ENCODE measurements around the gene LITAF.
"Not testable (repeated sequence)": the region's sequence is repeated elsewhere in the genome, so short reads cannot be mapped to it uniquely, and the experiment has no call there.

LITAF gene

DNA sequence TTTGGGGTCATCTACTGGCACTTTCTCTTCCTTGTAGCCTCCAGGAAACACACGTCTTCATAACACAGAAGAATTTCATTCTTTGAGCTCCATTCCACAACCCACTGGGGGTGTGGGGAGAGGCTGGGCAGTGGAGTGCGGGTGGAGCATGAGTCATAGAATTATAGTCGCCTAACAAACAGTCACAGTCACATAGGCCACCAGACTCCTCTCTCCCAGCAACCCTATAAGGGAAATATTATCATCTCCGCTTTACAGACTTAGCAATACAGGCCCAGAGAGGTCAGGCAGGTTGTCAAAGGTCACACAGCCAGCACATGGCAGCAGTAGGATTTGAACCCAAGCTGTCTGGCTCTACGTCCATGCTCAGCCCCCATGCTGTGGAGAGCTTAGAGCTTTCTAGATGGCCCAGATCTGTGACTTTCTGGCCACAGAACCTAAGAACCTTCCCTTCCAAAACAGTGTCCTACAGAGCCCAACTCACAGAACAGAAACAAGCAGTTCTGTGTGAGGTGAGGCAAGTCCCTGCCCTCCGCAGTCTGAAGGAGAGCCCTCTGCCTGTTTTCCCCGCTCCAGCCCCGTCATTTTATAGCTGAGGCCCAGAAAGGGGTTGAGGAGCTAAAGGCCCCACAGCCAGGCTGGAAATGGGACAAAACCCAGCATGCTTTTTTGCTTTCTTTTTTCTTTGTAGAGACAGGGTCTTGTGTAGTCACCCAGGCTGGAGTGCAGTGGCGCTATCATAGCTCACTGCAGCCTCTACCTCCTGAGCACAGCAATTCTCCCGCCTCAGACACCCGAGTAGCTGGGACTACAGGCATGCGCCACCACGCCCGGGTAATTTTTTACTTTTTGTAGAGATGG is 10.7 kb upstream of the LITAF start:
- no peak for DNase-seq

DNA sequence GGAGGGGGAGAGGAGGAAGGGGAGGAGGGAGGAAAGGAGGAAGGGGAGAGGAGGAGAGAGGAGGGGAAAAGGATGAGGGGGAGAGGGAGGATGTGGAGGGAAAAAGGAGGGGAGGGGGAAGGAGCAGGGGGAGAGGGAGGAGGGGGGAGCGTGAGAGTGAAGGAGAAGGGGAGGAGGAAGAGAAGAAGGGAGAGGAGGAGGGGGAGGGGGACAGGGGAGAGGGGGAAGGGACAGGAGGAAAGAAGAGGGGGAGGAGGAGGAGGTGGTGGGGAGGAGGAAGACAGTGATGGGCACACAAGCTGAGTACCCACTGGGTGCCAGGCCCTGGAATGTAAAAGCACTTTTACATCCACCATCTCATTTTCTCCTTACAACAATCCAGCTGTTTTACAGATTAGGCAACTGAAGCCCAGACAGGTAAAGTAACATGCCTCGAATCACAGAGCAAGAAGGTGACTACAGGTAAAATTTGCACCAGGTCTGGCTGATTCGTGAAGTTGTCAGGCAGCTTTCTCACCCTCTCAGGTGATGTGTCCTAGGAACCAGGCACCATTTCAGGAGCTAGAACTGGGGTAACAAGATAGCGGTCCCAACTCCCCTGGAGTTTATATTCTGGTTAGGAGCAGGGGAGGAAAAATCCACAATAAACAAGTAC is 10.0 kb upstream of the LITAF start:
- DNase-seq: no peak

DNA sequence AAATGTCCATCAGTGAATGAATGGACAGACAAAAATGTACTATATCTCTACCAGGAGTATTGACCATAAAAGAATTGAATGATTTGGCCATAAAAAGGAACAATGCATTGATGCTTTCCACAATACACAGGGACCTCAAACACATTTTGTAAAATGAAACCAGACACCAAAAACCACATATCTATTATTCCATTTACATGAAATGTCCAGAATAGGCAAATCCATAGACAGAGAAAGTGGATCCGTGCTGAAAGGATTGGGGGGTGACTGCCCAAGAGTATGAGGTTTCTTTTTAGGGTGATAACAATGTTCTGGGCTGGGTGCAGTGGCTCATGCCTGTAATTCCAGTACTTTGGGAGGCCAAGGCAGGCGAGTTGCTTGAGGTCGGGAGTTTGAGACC is 6.9 kb upstream of the LITAF start:
- DNase-seq: no peak

DNA sequence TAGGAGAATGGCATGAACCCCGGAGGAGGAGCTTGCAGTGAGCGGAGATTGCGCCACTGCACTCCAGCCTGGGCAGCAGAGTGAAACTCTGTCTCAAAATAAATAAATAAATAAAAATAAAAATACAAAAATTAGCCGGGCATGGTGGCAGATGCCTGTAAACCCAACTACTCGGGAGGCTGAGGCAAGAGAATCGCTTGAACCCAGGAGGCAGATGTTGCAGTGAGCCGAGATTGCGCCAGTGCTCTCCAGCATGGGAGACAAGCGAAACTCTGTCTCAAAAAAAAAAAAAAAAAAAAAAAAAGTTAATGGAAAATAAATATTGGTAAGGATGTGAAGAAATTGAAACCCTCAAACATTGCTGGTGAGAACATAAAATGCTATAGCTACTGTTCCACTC is 6.4 kb upstream of the LITAF start:
- DNase-seq: not testable (repeated sequence)

DNA sequence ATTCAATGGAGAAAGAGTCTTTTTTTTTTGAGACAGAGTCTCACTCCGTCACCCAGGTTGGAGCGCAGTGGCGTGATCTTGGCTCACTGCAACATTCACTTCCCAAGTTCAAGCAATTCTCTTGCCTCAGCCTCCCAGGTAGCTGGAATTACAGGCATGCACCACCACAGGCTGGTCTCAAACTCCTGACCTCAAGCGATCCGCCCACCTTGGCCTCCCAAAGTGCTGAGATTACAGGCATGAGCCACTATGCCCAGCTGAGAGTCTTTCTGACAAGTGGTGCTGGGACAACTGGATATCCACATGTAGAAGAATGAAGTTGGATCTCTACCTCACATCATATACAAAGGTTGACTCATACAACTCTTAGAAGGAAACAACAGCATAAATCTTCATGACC is 4.9 kb upstream of the LITAF start:
- not testable (repeated sequence) for DNase-seq

DNA sequence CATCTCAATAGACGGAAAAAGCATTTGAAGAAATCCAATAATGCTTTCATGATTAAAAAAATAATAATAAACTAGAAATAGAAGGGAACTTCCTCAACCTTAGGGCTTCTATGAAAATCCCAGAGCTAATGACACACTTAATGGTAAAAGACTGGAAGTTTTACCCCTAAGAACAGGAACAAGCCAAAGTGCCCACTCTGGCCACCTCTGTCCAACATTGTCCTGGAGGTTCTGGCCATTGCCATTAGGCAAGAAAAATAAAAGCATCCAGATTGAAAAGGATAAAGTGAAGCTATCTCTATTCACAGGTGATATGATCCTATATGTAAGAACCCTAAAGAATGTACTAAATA is 2.5 kb upstream of the LITAF start:
- DNase-seq: no peak

DNA sequence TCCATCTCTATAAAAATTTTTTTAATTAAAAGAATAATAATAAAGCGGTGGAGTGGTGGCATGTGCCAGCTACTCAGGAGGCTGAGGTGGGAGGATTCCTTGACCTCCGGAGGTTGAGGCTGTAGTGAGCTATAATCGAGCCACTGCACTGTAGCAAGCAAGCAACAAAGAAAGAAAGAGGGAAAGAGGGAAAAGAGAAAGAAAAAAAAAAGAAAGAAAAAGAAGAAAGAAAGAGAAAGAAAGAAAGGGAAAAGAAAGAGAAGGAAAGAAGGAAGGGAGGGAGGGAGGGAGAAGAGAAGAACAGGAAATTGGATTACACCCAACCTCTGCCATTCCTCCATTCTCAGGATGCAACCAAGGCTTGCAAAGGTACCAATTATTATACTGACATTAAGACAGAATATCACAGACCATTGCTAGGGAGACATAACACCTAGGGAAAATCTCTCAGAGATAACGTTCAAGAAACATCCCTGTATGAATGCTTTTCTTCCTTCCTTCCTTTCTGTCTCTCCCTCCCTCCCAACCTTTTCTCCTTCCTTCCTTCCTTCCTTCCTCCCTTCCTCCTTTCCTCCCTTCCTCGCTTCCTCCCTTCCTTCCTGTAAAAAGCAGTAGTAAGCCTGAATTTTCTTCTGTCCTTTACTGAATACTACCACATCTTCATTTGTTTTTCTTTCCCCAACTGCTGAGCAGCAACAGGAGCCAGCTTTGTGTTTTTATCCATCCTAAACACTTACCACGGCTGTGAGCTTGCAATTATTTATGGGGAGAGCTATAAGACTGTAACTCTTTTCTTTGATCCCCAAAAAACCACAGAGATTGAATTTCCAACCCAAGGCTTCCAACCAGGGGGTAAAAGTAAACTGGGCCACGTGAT is 1.8 kb upstream of the LITAF start:
- no peak for DNase-seq

DNA sequence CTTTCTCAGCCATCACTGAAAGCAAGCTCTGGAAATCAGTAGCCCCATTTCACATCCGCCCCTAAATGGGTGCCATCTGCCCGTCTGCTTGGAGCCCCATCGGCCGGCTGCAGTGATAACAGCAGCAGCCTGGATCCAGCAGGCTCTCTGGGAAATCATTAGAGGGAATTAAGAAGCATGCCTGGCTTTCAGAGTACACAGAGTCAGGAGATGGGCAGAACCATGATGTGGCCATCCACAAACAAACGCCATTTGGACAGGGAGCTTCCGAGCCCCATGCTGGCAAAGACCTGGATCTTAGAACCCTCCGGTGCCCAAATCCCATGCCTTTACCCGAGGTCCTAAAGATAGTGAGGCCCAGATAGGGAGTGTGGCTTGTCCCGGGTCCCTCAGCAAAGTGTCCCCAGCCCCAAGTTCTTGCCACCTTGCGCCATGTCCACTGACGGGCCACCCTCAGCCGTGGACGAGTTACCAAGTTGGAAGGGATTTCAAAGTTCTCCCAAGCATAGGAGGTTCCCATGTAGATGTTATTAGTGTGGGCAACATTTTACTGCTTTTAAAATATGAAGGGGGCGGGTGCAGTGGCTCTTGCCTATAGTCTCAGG is 1.0 kb upstream of the LITAF start:
- DNase-seq: no peak

DNA sequence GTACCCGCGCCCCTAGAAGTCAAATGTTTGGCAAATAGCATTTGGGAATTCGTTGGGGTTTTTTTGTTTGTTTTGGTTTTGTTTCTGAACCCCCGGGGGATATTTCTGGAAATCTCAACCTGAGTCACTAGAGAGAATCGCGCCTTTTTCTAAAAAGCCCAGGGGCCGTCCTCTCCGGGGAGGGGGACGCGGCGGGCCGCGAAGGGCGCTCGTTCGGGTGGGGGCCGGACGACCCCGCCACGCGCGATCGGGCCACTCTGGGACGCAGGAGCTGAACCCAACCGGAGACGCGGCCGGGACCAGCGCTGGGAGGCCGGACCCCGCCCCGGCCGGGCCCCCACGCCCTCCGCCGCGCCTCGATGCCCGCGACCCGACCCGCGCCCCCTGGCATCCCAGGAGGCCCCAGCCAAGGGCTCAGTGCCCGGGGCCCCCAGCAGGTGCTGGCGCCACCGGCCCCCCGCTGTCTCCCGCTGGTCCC is 302 bp downstream of the LITAF start:
- DNase-seq: no peak

DNA sequence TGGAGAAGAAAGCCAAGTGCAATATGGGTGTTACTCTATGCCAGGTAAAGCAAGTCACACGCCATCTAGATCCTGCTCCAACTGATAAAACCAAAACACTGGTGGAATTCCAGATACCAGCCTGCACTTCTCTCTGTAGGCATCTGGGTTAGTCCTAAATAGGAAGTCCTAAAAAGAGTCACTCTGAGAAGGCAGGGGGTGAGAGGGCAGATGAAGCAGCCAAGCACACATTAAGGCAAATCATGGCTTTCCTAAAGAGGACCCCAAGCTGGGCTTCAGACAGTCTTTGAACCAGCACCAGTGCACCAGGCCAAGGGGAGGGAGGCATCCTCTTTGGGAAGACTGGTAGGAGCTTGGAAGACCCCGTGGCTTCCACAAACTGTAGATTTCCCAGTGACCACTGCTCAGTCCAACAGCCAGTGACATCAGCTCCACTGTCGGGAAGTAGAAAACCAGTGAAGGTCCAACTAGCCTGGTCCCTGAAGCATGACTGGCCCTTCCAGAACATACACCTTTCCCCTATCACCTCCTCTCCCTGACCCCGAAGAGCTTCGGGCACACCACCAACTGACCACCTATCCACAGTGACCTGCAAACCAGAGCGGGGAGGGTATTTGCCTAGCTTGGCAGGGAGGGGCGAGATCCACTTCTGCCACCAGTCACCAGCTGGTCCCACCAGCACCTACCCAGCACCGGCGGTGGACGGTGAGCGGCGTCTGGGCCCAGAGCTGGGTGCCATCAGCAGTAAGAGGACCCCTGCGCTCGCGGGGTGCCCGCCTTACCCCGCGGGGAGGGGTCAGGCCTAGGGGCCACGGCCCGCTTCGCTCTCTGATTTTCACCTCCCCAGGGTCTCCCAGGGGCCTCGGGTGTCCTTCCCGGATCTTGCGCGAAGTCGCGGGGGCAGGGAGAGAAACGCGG is 1.0 kb downstream of the LITAF start:
- peak; percentile 53 for DNase-seq

DNA sequence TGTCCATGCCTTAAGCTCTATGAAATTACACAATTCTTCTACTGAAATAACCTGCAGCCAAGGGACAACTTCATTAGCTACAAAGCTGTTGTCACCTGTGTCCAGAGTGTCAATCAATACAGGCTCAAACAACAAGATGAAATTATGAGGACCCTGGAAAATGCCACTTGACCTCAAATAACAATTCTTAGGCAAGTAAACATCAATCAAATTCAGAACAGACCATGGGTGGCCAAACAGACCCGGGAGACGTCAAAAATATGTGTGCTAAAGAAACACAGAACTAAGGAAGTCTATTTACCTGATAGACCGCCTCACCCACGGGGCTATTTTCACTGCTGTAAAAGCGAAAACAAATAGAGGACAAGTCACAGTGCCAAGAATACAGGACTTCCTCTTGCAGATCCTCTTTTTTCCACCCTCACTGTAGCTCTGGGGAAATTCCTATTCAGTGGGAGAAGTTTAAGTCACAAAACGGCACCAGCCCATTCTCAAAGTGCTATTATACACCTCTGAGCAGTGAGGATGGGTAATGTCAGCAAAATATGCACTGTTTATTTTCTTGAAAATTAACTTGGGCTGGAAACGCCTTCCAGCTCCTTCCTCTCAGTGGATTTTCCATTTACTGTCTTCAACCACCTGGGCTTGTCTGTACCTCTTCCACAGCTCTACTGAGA is 2.7 kb downstream of the LITAF start:
- no peak for DNase-seq

DNA sequence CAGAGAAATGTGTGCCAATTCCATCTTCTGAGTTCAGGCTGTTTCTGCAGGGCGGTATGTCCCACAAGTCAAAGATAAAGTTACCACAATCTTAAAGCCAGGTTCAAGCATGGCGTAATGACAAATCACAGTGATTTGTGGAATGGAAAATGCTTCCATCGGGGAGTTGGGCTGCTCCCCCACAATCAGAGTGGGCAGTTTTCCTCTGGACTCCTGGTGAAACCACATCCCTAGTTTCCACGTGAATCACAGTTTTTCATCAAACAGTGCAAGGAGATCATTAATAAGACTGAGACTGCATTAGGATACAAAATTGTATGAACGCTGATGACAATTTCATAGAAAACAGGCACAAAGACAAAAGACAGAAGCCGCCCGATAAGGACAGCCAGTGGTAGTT is 3.6 kb downstream of the LITAF start:
- DNase-seq: no peak

DNA sequence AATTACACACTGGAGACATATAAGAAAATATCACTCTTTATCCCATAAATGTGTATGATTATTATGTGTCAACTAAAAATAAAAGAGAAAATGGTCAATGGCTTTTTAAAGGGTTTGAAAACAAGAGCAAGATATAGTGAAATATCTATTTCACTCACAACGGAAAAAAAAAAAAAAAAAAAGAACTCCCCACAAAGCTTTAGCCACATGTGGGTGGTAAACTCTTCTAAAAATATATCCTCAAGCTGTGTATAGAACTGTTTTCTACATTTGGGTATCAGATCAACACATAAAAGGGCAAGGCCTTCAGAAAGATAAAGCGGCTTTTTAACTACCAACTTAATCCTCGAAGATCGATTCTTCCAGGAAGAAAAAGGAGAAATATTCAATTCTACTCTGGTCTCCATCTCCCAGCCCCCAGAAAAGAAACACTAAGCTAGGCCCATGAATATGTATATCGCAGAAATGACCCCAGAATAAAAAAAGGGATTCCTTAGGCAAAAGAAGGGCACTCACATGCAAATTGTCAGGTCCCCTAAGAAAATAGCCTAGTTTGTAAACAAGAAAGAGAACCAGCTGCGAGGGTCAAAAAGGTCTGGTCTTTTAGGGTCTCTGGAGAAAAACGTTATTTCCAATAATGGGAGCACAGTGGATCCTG is 4.4 kb downstream of the LITAF start:
- DNase-seq: no peak

DNA sequence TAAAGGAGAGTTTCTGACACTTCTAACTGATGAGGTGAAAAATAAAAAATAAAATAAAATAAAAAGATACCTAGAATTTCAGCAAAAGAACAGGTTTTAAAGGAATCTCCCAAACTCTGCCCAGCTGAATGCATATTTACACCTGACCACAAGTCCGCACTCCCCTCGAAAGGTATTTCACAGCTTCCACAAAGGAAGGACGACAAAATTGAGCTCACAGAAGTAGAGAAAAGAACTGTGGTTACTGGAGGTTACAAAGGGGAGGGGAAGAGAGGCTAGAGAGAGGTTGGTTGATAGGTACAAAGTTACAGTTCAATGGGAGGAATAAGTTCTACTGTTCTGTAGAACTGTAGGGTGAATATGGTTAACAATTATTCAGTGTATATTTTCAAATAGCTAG is 5.0 kb downstream of the LITAF start:
- no peak for DNase-seq

DNA sequence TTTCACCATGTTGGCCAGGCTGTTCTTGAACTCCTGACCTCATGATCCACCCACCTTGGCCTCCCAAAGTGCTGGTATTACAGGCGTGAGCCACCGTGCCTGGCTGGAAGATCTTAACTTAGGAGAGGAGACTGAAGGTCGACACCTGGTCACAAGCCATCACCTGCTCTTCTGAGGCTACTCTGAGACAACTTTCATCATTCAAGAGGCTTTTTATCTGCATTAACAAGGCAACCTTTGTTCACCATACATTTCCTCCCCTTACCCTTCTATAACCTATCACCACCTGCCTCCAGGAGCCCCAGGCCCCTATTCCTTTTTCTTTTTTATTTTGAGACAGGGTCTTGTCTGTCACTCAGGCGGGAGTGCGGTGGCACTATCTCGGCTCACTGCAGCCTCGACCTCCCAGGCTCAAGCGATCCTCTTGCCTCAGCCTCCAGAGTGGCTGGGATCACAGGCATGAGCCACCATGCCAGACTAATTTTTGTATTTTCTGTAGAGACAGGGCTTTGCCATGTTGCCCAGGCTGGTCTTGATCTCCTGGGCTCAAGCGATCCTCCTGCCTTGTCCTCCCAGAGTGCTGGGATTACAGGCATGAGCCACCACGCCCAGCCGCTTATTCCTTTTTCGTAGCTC is 6.2 kb downstream of the LITAF start:
- no peak for DNase-seq

DNA sequence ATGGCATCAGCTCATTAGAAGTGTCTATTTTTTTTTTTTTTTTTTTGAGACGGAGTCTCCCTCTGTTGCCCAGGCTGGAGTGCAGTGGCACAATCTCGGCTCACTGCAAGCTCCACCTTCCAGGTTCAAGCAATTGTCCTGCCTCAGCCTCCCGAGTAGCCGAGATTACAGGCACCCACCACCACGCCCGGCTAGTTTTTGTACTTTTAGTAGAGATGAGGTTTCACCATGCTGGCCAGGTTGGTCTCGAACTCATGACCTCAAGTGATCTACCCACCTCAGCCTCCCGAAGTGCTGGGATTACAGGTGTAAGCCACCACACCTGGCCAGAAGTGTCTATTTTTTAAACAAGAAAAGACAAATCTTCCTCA is 9.4 kb downstream of the LITAF start:
- not testable (repeated sequence) for DNase-seq

DNA sequence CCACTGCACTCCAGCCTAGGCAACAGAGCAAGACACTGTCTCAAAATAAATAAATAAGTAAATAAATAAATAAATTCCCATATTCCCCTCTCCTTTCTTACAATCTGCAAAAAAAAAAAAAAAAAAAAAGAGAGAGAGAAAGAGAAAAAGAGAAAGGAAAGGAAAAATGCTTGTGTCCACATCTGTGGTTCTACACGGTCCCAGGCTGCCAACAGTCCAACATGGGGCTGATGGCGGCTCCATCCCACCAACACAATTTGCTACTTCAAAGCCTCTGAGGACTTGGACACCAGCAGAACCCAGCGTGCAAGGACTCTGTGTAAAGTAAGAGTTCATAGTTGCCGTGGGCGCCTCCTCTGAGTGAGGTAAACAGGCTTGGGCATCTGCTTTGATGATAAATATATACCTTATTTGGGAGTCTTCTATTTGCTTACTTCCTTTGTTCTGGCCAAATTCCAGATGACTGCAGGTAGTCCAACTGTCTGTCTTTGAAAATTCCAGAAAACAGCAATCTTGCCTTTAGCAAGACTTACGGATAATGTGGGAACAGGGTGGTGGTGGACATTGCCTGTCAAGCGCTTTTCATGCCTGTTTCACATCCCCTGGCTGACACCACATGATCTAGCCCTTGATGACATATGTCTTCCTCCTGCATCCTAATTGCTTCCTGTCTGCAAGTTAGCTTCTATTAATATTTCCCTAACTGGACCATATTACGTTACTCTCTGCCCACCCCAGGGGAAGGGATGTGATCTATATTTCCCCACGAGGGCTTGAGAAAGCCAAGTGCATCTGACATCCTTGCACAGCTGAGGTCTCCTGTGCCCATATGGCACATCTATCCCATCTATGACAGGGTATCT is 10.1 kb downstream of the LITAF start:
- DNase-seq: no peak

DNA sequence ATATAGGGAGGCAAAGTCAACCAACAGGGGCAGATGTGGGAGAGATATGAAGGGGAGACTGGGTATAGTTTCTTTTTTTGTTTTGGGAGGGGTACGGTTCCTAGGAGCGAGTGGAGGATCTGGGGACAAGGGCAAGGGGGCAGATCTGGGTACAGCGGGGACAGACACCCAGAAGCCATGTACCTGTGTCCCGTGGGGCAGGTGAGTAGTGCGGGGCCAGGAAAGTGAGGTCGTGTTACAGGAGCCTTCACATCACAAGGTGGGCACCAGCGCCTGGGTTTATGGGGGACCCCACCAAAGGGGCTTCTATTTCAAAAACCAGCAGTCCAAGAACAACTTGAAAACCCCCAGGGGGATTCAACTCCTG is 11.5 kb downstream of the LITAF start:
- no peak for DNase-seq

DNA sequence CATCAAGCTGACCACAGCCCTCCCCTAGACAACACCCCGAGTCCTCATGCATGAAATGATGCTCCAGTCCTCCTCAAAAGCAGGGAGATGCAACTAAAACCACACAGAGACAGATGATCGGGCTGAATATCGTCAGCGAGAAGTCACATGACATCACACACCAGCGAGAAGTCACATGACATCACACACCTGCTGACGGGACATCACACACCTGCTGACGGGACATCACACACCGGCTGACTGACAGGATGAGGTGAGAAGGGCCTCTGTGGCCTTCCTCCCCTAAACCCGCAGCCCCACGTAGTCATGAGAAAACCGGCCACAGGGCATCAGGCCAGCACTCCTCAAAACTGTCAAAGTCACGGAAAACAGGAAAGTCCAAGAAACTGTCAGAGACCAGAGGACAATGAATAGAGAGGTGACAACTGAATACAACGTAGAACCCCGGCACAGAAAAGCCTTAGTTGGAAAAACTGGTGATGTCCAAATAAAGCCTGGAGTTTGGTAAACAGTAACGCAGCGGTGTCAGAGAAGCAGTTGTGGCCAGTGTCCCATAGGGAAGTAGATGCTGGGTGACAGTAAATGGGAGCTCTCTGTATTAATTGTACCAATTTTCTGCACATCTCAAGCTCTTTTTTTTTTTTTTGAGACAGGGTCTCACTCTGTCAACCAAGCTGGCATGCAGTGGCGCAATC is 14.3 kb downstream of the LITAF start:
- DNase-seq: peak; percentile 63

Measured in stimulated activated CD8-positive, alpha-beta memory T cell treated with anti-CD3 and anti-CD28 coated beads, Interleukin-4, amount 100 ng/mL, for 48 hours (primary cell).